Activated CD8-positive, alpha-beta T cell treated with anti-CD3 and anti-CD28 coated beads for 36 hours (primary cell): Measurements from ENCODE around the gene RIPOR3. TPM values are rescaled to one million over a fixed set of nuclear protein-coding genes. Genes with fewer than 3 reads are reported as not detected.

Experiments
- ATAC-seq: fragments of 200-7000 bp; cut with Tn5 transposase; one replicate; pipeline ENCODE4 v1.10.0; 2021; ENCODE audit warnings: mild to moderate bottlenecking, moderate library complexity
- CTCF ChIA-PET: fragments of 350-600 bp; sonication (Branson Sonifier 250); formaldehyde crosslinking; loops from one replicate; lab custom pipeline; 2021; ENCODE audit warnings: antibody characterized with exemption; lab: Charles Lee
- POLR2A ChIA-PET: fragments of 350-600 bp; sonication (Branson Sonifier 250); formaldehyde crosslinking; loops from one replicate; lab custom pipeline; 2021; ENCODE audit warnings: antibody characterized with exemption; lab: Charles Lee
- DNase-seq: peaks from one replicate; pipeline ENCODE4 v3.0.0-alpha.2; 2020
- H3K27ac Mint-ChIP-seq: one replicate; pipeline ENCODE4 v1.8.0; 2021; ENCODE audit warnings: mild to moderate bottlenecking, mixed read lengths
- H3K27me3 Mint-ChIP-seq: one replicate; pipeline ENCODE4 v1.8.0; 2021; ENCODE audit warnings: mixed read lengths
- H3K36me3 Mint-ChIP-seq: one replicate; pipeline ENCODE4 v1.8.0; 2021; ENCODE audit warnings: low read depth, mixed read lengths
- H3K4me1 Mint-ChIP-seq: one replicate; pipeline ENCODE4 v1.8.0; 2021; ENCODE audit warnings: low read depth, mixed read lengths
- H3K4me3 Mint-ChIP-seq: one replicate; pipeline ENCODE4 v1.8.0; 2021; ENCODE audit warnings: mild to moderate bottlenecking, moderate library complexity, mixed read lengths
- H3K9me3 Mint-ChIP-seq: one replicate; pipeline ENCODE4 v1.8.0; 2021; ENCODE audit warnings: mixed read lengths
- intact Hi-C: fragments of 100-400 bp; cut with micrococcal nuclease; formaldehyde crosslinking; loops from one replicate; pipeline ENCODE4 v1.10.0; 2022
- total RNA-seq, 2 experiments: library from RNA; stranded (reverse); gene quantifications; one replicate each; pipeline ENCODE4 v1.2.3, GENCODE V29; 2021
- TF ChIP-seq, protein P1 (sequence below): fragments of 200-600 bp; IDR thresholded peaks from one replicate; pipeline ENCODE4 v1.8.0; 2022; ENCODE audit warnings: antibody characterized with exemption, mild to moderate bottlenecking

Gene RIPOR3
- total RNA-seq, 2 experiments from 2014 or later, result not detected

DNA sequence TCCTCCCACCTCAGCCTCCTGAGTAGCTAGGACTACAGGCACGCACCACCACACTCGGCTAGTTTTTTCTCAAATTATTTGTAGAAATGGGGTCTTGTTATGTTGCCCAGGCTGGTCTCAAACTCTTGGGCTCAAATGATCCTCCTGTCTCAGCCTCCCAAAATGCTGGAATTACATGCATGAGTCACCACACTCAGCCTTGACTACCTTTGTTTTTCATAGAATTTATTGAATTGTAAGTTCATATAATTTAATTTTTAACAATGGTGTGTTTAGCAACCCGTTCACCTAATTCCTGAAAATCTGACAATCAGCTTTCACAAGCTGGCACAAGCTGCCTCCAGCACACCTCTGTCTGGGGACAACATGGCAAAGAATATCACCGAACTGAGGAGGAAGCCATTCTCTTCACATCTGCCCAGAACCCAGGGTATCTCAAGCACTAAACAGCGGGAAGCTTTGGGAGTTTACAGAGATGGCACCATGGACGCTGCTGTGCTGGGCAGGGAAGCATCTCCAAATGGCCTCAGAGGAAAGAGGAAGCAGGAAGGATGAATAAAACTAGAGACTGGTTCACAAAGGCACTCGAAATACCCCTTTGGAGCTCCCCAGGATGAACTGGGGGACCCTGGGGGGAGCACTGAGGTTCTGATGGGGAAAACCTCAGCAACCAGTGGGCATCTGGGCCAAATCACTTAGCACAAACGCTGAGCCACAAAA is 2.9 kb downstream of the RIPOR3 start:
- peaks cover 8% of the 10 kb centered on the region for H3K4me1 Mint-ChIP-seq
- DNase-seq (no peak), ATAC-seq (no peak)
- H3K36me3 Mint-ChIP-seq, result no peaks in the 10 kb centered on the region
- no peak overlapping the region for H3K4me3 Mint-ChIP-seq
- POLR2A ChIA-PET, result interaction anchor here (0.6 kb wide), 1 partner anchor 48 kb away, joined by 3 read pairs; no protein-coding TSS in a partner anchor
- no peaks in the 10 kb centered on the region for H3K9me3 Mint-ChIP-seq
- TF ChIP-seq, protein P1, sequence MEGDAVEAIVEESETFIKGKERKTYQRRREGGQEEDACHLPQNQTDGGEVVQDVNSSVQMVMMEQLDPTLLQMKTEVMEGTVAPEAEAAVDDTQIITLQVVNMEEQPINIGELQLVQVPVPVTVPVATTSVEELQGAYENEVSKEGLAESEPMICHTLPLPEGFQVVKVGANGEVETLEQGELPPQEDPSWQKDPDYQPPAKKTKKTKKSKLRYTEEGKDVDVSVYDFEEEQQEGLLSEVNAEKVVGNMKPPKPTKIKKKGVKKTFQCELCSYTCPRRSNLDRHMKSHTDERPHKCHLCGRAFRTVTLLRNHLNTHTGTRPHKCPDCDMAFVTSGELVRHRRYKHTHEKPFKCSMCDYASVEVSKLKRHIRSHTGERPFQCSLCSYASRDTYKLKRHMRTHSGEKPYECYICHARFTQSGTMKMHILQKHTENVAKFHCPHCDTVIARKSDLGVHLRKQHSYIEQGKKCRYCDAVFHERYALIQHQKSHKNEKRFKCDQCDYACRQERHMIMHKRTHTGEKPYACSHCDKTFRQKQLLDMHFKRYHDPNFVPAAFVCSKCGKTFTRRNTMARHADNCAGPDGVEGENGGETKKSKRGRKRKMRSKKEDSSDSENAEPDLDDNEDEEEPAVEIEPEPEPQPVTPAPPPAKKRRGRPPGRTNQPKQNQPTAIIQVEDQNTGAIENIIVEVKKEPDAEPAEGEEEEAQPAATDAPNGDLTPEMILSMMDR, result no peak
- CTCF ChIA-PET, result interaction anchor here (2.3 kb wide), 1 partner anchor 25 kb away, joined by 4 read pairs; no protein-coding TSS in a partner anchor
- intact Hi-C loops, result no loop called here
- no peak overlapping the region for H3K27ac Mint-ChIP-seq
- peaks cover 34% of the 10 kb centered on the region for H3K27me3 Mint-ChIP-seq

DNA sequence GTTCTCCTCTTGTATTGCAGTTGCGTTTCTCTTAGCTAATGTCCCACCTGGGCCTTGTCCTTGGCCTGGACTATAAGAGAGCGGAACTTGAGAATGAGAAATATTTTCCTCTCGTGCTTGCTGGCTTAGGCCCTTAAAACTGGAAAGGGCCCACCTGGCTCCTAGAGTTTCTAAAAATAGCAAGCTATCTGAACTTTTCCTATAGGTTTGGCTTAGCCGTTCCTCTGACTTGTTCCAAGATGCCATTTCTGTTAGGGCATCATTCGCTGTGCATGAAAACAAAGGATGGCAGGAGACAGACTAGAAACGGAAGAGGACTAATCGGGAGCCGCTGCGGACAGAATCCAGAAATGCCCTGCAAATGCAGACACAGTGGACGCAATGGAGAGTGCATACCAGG is 4.5 kb downstream of the RIPOR3 start:
- H3K27me3 Mint-ChIP-seq, result peaks cover 27% of the 10 kb centered on the region
- TF ChIP-seq, protein P1, result no peak
- ATAC-seq, result no peak
- H3K4me1 Mint-ChIP-seq, result peaks cover 7% of the 10 kb centered on the region
- intact Hi-C loops, result no loop called here
- ChIA-PET CTCF (interaction anchor here (1.0 kb wide), 1 partner anchor 24 kb away, joined by 3 read pairs; no protein-coding TSS in a partner anchor), POLR2A (no interaction called here)
- no peaks in the 10 kb centered on the region for H3K36me3 Mint-ChIP-seq
- no peak overlapping the region for H3K4me3 Mint-ChIP-seq
- no peaks in the 10 kb centered on the region for H3K9me3 Mint-ChIP-seq
- H3K27ac Mint-ChIP-seq, result no peak overlapping the region
- DNase-seq, result no peak

DNA sequence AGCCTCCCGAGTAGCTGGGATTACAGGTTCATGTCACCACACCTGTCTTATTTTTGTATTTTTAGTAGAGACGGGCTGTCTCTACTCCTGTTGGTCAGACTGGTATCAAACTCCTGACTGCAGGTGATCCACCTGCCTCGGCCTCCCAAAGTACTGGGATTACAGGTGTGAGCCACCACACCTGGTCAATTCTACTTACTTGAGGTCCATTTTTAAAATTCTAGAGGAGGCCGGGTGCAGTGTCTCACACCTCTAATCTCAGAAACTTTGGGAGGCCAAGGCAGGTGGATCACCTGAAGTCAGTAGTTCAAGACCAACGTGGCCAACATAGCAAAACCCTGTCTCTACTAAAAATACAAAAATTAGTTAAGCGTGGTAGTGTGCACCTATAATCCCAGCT is 7.8 kb downstream of the RIPOR3 start:
- Mint-ChIP-seq H3K27me3 (peaks cover 2% of the 10 kb centered on the region), H3K4me3 (no peak overlapping the region), H3K36me3 (no peaks in the 10 kb centered on the region), H3K9me3 (no peaks in the 10 kb centered on the region), H3K27ac (no peak overlapping the region), H3K4me1 (no peaks in the 10 kb centered on the region)
- ChIA-PET POLR2A (no interaction called here), CTCF (interaction anchor here (1.1 kb wide), 1 partner anchor 48 kb away, joined by 3 read pairs; no protein-coding TSS in a partner anchor)
- TF ChIP-seq, protein P1, result no peak
- DNase-seq (no peak), ATAC-seq (no peak)
- intact Hi-C loops, result no loop called here

DNA sequence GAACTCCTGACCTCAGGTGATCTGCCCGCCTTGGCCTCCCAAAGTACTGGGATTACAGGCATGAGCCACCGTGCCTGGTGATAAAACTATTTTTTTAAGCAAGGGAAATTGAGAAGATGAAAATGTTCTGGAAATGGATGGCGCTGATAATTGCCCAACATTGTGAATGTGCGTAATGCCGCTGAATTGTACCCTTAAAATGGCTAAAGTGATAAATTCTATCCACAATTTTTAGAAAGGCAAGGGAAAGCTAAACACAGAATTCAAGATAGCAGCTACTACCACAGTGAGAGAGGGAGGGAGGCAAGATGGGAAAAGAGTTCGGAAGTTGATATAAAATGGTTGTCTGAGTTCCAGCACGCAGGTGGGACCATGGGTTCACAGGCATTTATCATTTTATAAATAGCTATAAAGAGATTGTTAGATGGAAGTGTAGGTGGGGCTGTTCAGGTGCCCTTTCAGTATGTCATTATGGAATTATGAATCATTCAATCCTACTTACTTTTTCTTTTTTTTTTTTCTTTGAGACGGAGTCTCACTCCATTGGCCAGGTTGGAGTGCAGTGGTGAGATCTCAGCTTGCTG is 8.3 kb downstream of the RIPOR3 start:
- DNase-seq (no peak), ATAC-seq (no peak)
- Mint-ChIP-seq H3K36me3 (no peaks in the 10 kb centered on the region), H3K4me3 (no peak overlapping the region), H3K9me3 (no peaks in the 10 kb centered on the region), H3K27me3 (no peaks in the 10 kb centered on the region), H3K4me1 (no peaks in the 10 kb centered on the region), H3K27ac (no peak overlapping the region)
- POLR2A ChIA-PET, result no interaction called here
- intact Hi-C loops, result no loop called here
- CTCF ChIA-PET, result no interaction called here
- TF ChIP-seq, protein P1, result no peak

DNA sequence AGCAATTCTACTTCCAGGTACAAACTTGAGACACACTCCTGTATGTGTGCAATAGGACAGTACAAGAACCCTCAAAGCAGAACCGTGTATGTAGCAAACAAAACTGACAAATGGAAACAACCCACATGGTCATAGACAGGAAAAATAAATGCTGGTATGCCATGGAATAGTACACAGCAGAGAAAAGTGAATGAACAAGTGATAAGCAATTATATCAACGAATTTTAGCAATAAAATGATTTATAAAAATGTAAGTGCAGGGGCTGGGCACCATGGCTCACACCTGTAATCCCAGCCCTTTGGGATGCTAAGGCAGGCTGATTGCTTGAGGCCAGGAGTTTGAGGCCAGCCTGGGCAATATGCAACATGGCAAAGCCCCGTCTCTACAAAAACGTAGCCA is 9.3 kb downstream of the RIPOR3 start:
- Mint-ChIP-seq H3K9me3 (no peaks in the 10 kb centered on the region), H3K27ac (no peak overlapping the region), H3K4me1 (no peaks in the 10 kb centered on the region), H3K36me3 (no peaks in the 10 kb centered on the region), H3K4me3 (no peak overlapping the region), H3K27me3 (no peaks in the 10 kb centered on the region)
- no peak for DNase-seq
- intact Hi-C loops, result no loop called here
- ATAC-seq, result no peak
- TF ChIP-seq, protein P1, result no peak
- ChIA-PET CTCF (interaction anchor here (0.6 kb wide), 1 partner anchor 87 kb away, joined by 5 read pairs; no protein-coding TSS in a partner anchor), POLR2A (no interaction called here)
